B cell (primary cell): ENCODE measurements around the gene P4HA3. TPM values are rescaled to one million over a fixed set of nuclear protein-coding genes. Genes with fewer than 3 reads are reported as not detected.

ENCODE experiments used
- ATAC-seq: fragments of 200-7000 bp; cut with Tn5 transposase; one replicate; pipeline ENCODE4 v1.10.0; 2021; ENCODE audit warnings: low read depth, mild to moderate bottlenecking, moderate number of reproducible peaks, moderate library complexity
- CTCF ChIA-PET: fragments of 350-600 bp; sonication (Branson Sonifier 250); formaldehyde crosslinking; loops from one replicate; lab custom pipeline; 2021; ENCODE audit warnings: antibody characterized with exemption, inconsistent platforms; lab: Charles Lee
- POLR2A ChIA-PET: fragments of 350-600 bp; sonication (Branson Sonifier 250); formaldehyde crosslinking; loops from one replicate; lab custom pipeline; 2021; ENCODE audit warnings: antibody characterized with exemption; lab: Charles Lee
- DNase-seq: peaks from one replicate; pipeline ENCODE4 v3.0.0; 2013
- H2AFZ ChIP-seq: 2 replicates; pipeline ENCODE4 v1.6.1; 2012; ENCODE audit warnings: mild to moderate bottlenecking, low read depth, low read length; ENCODE audit not compliant: insufficient read depth, poor library complexity, severe bottlenecking
- H3K27ac ChIP-seq, 2 donors: 1 replicate in 1 of 2; 2 replicates in 1 of 2; pipeline ENCODE4 v1.5.1; 2012 to 2013; ENCODE audit warnings: low read length in 2 of 2, mild to moderate bottlenecking in 2 of 2, moderate library complexity in 1 of 2
- H3K27me3 ChIP-seq, 4 experiments: fragments of 200-600 bp in 1 of 4; sonication (generic) in 1 of 4; replicated peaks in 1 of 4; 1 replicate in 2 of 4; 2 replicates in 2 of 4; pipeline versions ENCODE4 v1.6.1 to v1.7.0; 2013 to 2016; ENCODE audit warnings: low read length in 3 of 4, mild to moderate bottlenecking in 2 of 4, mixed read lengths in 1 of 4, moderate library complexity in 1 of 4; ENCODE audit not compliant: insufficient read depth in 4 of 4, control insufficient read depth in 3 of 4; ENCODE audit errors: control extremely low read depth in 1 of 4
- H3K36me3 ChIP-seq, 2 experiments: replicated peaks in 1 of 2; 1 replicate in 1 of 2; 2 replicates in 1 of 2; pipeline versions ENCODE4 v1.6.1 to v1.7.1; 2013; ENCODE audit warnings: low read length in 1 of 2; ENCODE audit not compliant: insufficient read depth in 2 of 2, control insufficient read depth in 1 of 2; ENCODE audit errors: control extremely low read depth in 1 of 2, extremely low read depth in 1 of 2
- H3K4me1 ChIP-seq, 2 donors: fragments of 200-600 bp in 1 of 2; sonication (generic) in 1 of 2; 1 replicate in 1 of 2; 2 replicates in 1 of 2; pipeline versions ENCODE4 v1.5.1 to v1.6.1; 2013 to 2017; ENCODE audit warnings: low read length in 2 of 2; ENCODE audit not compliant: control insufficient read depth in 2 of 2, insufficient read depth in 2 of 2
- H3K4me2 ChIP-seq: replicated peaks from 2 replicates; pipeline ENCODE3; 2012; ENCODE audit warnings: mild to moderate bottlenecking, low read depth, low read length; ENCODE audit not compliant: poor library complexity, severe bottlenecking
- H3K4me3 ChIP-seq, 5 experiments: fragments of 200-600 bp in 1 of 5; sonication (generic) in 1 of 5; 1 replicate in 3 of 5; 2 replicates in 2 of 5; pipeline versions ENCODE4 v1.5.1 to v1.7.0; 2011 to 2016; ENCODE audit warnings: low read length in 4 of 5, mild to moderate bottlenecking in 4 of 5, low read depth in 2 of 5, control low read depth in 1 of 5, moderate library complexity in 1 of 5; ENCODE audit not compliant: insufficient read depth in 1 of 5; ENCODE audit errors: control extremely low read depth in 1 of 5, extremely low read depth in 1 of 5
- H3K79me2 ChIP-seq: fragments of 200-600 bp; sonication (generic); one replicate; pipeline ENCODE4 v1.6.0; 2016; ENCODE audit warnings: low read length; ENCODE audit not compliant: control insufficient read depth, insufficient read depth
- H3K9ac ChIP-seq: fragments of 200-600 bp; sonication (generic); 2 replicates; pipeline ENCODE4 v1.6.1; 2017; ENCODE audit warnings: mild to moderate bottlenecking, low read length, moderate library complexity
- H3K9me3 ChIP-seq, 3 donors: one replicate each; pipeline versions ENCODE4 v1.6.1 to v1.7.1; 2013; ENCODE audit warnings: low read length in 2 of 3; ENCODE audit not compliant: control insufficient read depth in 2 of 3, insufficient read depth in 1 of 3; ENCODE audit errors: control extremely low read depth in 1 of 3
- H4K20me1 ChIP-seq: 2 replicates; pipeline ENCODE4 v1.6.0; 2012; ENCODE audit warnings: mild to moderate bottlenecking, low read length; ENCODE audit not compliant: insufficient read depth, control insufficient read depth, poor library complexity, severe bottlenecking
- H3K27ac Mint-ChIP-seq: one replicate; pipeline ENCODE4 v1.8.0; 2021; ENCODE audit warnings: mixed read lengths
- H3K27me3 Mint-ChIP-seq: one replicate; pipeline ENCODE4 v1.8.0; 2021; ENCODE audit warnings: mixed read lengths
- H3K4me1 Mint-ChIP-seq: one replicate; pipeline ENCODE4 v1.8.0; 2021; ENCODE audit warnings: mixed read lengths
- H3K4me3 Mint-ChIP-seq: one replicate; pipeline ENCODE4 v1.8.0; 2021; ENCODE audit warnings: mixed read lengths
- H3K9me3 Mint-ChIP-seq: one replicate; pipeline ENCODE4 v1.8.0; 2022; ENCODE audit warnings: mixed read lengths; ENCODE audit not compliant: insufficient read depth
- CTCF ChIP-seq: fragments of 200-600 bp; IDR thresholded peaks from one replicate; pipeline ENCODE4 v1.8.0; 2022; ENCODE audit warnings: antibody characterized with exemption, mild to moderate bottlenecking
- EZH2 ChIP-seq: IDR thresholded peaks from 2 replicates; pipeline ENCODE4 v1.6.1; 2012; ENCODE audit warnings: borderline replicate concordance, low read depth, mild to moderate bottlenecking, moderate library complexity, low read length; ENCODE audit not compliant: insufficient read depth, poor library complexity, severe bottlenecking
- WGBS: methylation state at CpG from one replicate; pipeline ENCODE4 v1.1.5; 2013; ENCODE audit warnings: missing lambda C conversion rate; ENCODE audit not compliant: insufficient coverage; 5-methylcytosine and 5-hydroxymethylcytosine counted together
- intact Hi-C: fragments of 100-400 bp; cut with micrococcal nuclease; formaldehyde crosslinking; loops from one replicate; pipeline ENCODE4 v1.10.0; 2022
- polyA plus RNA-seq: library from polyadenylated mRNA; depleted of rRNA; stranded (reverse); fragments of >200 nt; gene quantifications from 2 replicates; pipeline ENCODE4 v1.2.3, GENCODE V29; 2012
- small RNA-seq: library from RNA; depleted of rRNA; stranded (forward); fragments of <200 nt; gene quantifications from one replicate; pipeline ENCODE3, GENCODE V24; 2012; ENCODE audit warnings: low replicate concordance, low read depth; ENCODE audit not compliant: insufficient read length
- total RNA-seq, 2 donors: library from RNA; stranded (reverse); fragments of 120-200 nt in 1 of 2; gene quantifications; 1 replicate in 1 of 2; 2 replicates in 1 of 2; pipeline versions ENCODE4 v1.2.3 to v1.2.4, GENCODE V29; 2013 to 2022

The P4HA3 gene
- total and polyA plus RNA-seq, 2 donors (not counting 1 experiment from before 2014, with no cell fraction given), result not detected

DNA sequence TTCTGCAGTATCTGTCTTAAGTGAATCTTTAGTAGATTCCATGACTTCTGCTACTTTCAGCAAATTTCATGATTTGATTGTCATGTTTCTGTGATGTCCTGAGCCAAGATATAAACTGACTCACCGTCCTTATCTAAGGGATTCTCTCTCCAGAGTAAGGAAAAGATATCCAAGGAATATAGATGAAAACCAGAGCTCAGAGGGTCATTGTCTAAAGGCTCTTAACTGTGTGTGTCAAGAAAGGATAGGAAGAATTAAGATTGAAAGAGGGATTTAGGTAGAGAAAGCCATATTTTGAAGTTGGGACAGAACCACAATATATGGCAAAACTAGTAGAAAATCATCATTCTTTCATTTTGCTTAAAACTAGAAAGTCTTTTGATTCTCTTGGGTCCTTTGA is 89.6 kb downstream of the P4HA3 start:
- CTCF ChIA-PET, result interaction anchor here (1.4 kb wide), 1 partner anchor 34 kb away, joined by 4 read pairs; no protein-coding TSS in a partner anchor
- H3K79me2 ChIP-seq, result no peaks in the 10 kb centered on the region
- H3K4me3 ChIP-seq, result no peak overlapping the region
- DNase-seq, result no peak
- Mint-ChIP-seq H3K9me3 (peaks cover 3% of the 10 kb centered on the region), H3K27ac (no peak overlapping the region), H3K27me3 (no peaks in the 10 kb centered on the region), H3K4me3 (no peak overlapping the region), H3K4me1 (no peaks in the 10 kb centered on the region)
- no peak overlapping the region for H2AFZ ChIP-seq
- no peaks in the 10 kb centered on the region for H3K4me1 ChIP-seq
- peaks cover 0 to 3% (median 0%) of the 10 kb centered on the region in 3 donors for H3K9me3 ChIP-seq
- no peaks in the 10 kb centered on the region for H3K27me3 ChIP-seq
- intact Hi-C loops, result no loop called here
- H3K36me3 ChIP-seq, result peaks cover 0 to 3% of the 10 kb centered on the region in 2 experiments
- POLR2A ChIA-PET, result no interaction called here
- no peak overlapping the region for H3K9ac ChIP-seq
- no peaks in the 10 kb centered on the region for H4K20me1 ChIP-seq
- ATAC-seq, result no peak
- no peak overlapping the region for H3K4me2 ChIP-seq
- no peak for TF ChIP-seq EZH2
- no peak for TF ChIP-seq CTCF
- H3K27ac ChIP-seq, result no peak overlapping the region
- no CpG with 5 or more reads among the region's 1 CpG for WGBS

- no peak for ATAC-seq
- H3K27ac Mint-ChIP-seq, result no peak overlapping the region
- H3K9me3 Mint-ChIP-seq, result peaks cover 3% of the 10 kb centered on the region
- Histone ChIP-seq H3K36me3 (peaks cover 0 to 1% of the 10 kb centered on the region in 2 experiments), H3K4me2 (no peak overlapping the region), H3K27ac (no peak overlapping the region), H4K20me1 (no peaks in the 10 kb centered on the region), H3K9ac (no peak overlapping the region), H3K27me3 (no peaks in the 10 kb centered on the region), H3K4me3 (no peak overlapping the region), H3K4me1 (no peaks in the 10 kb centered on the region), H3K9me3 (peaks cover 0 to 3% (median 0%) of the 10 kb centered on the region in 3 donors), H2AFZ (no peak overlapping the region), H3K79me2 (no peaks in the 10 kb centered on the region)
- ChIA-PET POLR2A (no interaction called here), CTCF (interaction anchor here (1.1 kb wide), 1 partner anchor 11 kb away, joined by 3 read pairs; no protein-coding TSS in a partner anchor)
- TF ChIP-seq EZH2, result no peak
- no peak for TF ChIP-seq CTCF
- WGBS, result 100% methylated on average over 1 of the region's 1 CpG
- no peaks in the 10 kb centered on the region for H3K27me3 Mint-ChIP-seq
- intact Hi-C loops, result no loop called here
- DNase-seq, result no peak
- no peaks in the 10 kb centered on the region for H3K4me1 Mint-ChIP-seq
- no peak overlapping the region for H3K4me3 Mint-ChIP-seq
Measured at GRCh38 chr11:74220376-74220775, 91.1 kb downstream of the P4HA3 start.

Small RNA genes lying within 50 kb of the gene (small RNA-seq; reads per million reads assigned to genes)
- not detected for gene RF00409

Other genes with a start within 250 kb of the P4HA3 start
- gene C2CD3, start 140.6 kb downstream of the P4HA3 start, total RNA-seq, result 63.9 and 69.0 TPM in 2 replicates
- 17.2 and 19.8 TPM in 2 replicates for gene C2CD3, start 140.6 kb downstream of the P4HA3 start, polyA plus RNA-seq
- 18.7 and 23.6 TPM in 2 replicates for gene PPME1, start 140.4 kb downstream of the P4HA3 start, total RNA-seq
- 10.7 and 11.2 TPM in 2 replicates for gene PPME1, start 140.4 kb downstream of the P4HA3 start, polyA plus RNA-seq
- gene PGM2L1, start 86.8 kb upstream of the P4HA3 start, total RNA-seq, result 8.4 and 12.6 TPM in 2 replicates
- 1.4 and 1.6 TPM in 2 replicates for gene PGM2L1, start 86.8 kb upstream of the P4HA3 start, polyA plus RNA-seq
- not detected in 2 replicates for gene KCNE3, start 155.9 kb upstream of the P4HA3 start, total RNA-seq
- gene KCNE3, start 155.9 kb upstream of the P4HA3 start, polyA plus RNA-seq, result 0.35 and 0.85 TPM in 2 replicates
- gene LIPT2, start 182.1 kb upstream of the P4HA3 start, total RNA-seq, result 6.5 and 20.2 TPM in 2 replicates
- gene LIPT2, start 182.1 kb upstream of the P4HA3 start, polyA plus RNA-seq, result 5.3 and 8.3 TPM in 2 replicates